ENCODE measurements around the gene TMEM203.

- TF ChIP-seq CTCF (conservative IDR thresholded peaks at IDR 0.05) (no peak; the same call in none of the 2 replicates), ZFX (IDR thresholded peaks at IDR 0.05) (no peak)
Observed at GRCh38 chr9:137227853-137228505, 22.5 kb upstream of the TMEM203 start.
